ENCODE results near the gene CFAP221.
A peak's percentile ranks its signal among the peaks of the same experiment; 100 is the strongest.

The CFAP221 gene

GRCh38 chr2:119700866-119701265, 156.6 kb downstream of the CFAP221 start:
- no peak for DNase-seq (ENCODE audit: low spot score)

GRCh38 chr2:119701352-119701751, 157.1 kb downstream of the CFAP221 start:
- no peak for DNase-seq (ENCODE audit: low spot score)

- no peak for DNase-seq (ENCODE audit: low spot score)
Observed at GRCh38 chr2:119702203-119702917, 158.1 kb downstream of the CFAP221 start.

- peak; percentile 85 for DNase-seq (ENCODE audit: low spot score)
Observed at GRCh38 chr2:119702918-119703401, 158.7 kb downstream of the CFAP221 start.

- no peak for DNase-seq (ENCODE audit: low spot score)
Observed at GRCh38 chr2:119703526-119703925, 159.3 kb downstream of the CFAP221 start.

GRCh38 chr2:119704670-119705120, 160.4 kb downstream of the CFAP221 start:
- no peak for DNase-seq (ENCODE audit: low spot score)

- no peak for DNase-seq (ENCODE audit: low spot score)
Observed at GRCh38 chr2:119706221-119706620, 162.0 kb downstream of the CFAP221 start.

Data from kidney capillary endothelial cell (primary cell).